NCI-H2081 treated with DMSO at 0.1 percent for 48 hours (cell line): ENCODE measurements around the gene LRRC45.
"Not testable (repeated sequence)": the region's sequence is repeated elsewhere in the genome, so short reads cannot be mapped to it uniquely, and the experiment has no call there.

Source experiments
- DNase-seq: peaks from one replicate; lab custom pipeline; 2025; lab: John Stamatoyannopoulos, UW

The LRRC45 gene

GRCh38 chr17:82036634-82037091, 13.6 kb downstream of the LRRC45 start:
- DNase-seq: no peak

GRCh38 chr17:82037092-82037888, 14.2 kb downstream of the LRRC45 start, which contains the start of gene DCXR:
TSS of gene DCXR (minus strand) at chr17:82037697. CDS start at chr17:82037682, 15 bp downstream.
- peak; percentile 88 for DNase-seq

GRCh38 chr17:82037889-82038195, 14.7 kb downstream of the LRRC45 start:
- DNase-seq: no peak

- DNase-seq: not testable (repeated sequence)
Measured at GRCh38 chr17:82038796-82039409, 15.8 kb downstream of the LRRC45 start.

GRCh38 chr17:82039695-82040299, 16.7 kb downstream of the LRRC45 start:
- no peak for DNase-seq

- DNase-seq: no peak
Measured at GRCh38 chr17:82041144-82041814, 18.2 kb downstream of the LRRC45 start.

- no peak for DNase-seq
Measured at GRCh38 chr17:82042649-82043048, 19.5 kb downstream of the LRRC45 start.

- no peak for DNase-seq
Measured at GRCh38 chr17:82043507-82043906, 20.4 kb downstream of the LRRC45 start.

- DNase-seq: no peak
Measured at GRCh38 chr17:82045936-82046484, 22.9 kb downstream of the LRRC45 start.

- DNase-seq: no peak
Measured at GRCh38 chr17:82046903-82047302, 23.8 kb downstream of the LRRC45 start.

- DNase-seq: no peak
Measured at GRCh38 chr17:82047379-82047778, 24.3 kb downstream of the LRRC45 start.

- no peak for DNase-seq
Measured at GRCh38 chr17:82047914-82048570, 24.9 kb downstream of the LRRC45 start.

- DNase-seq: no peak
Measured at GRCh38 chr17:82048571-82048971, 25.5 kb downstream of the LRRC45 start.

GRCh38 chr17:82049106-82049505, 26.0 kb downstream of the LRRC45 start:
- DNase-seq: no peak

GRCh38 chr17:82049521-82049971, 26.4 kb downstream of the LRRC45 start:
- DNase-seq: no peak

- no peak for DNase-seq
Measured at GRCh38 chr17:82050152-82050760, 27.2 kb downstream of the LRRC45 start.

GRCh38 chr17:82050761-82051641, 27.9 kb downstream of the LRRC45 start:
- DNase-seq: no peak

- DNase-seq: no peak
Measured at GRCh38 chr17:82051776-82052637, 28.9 kb downstream of the LRRC45 start, which contains the start of the genes GPS1 and RFNG. TSS of gene GPS1 (plus strand) at chr17:82051898. CDS start at chr17:82051932, 34 bp downstream. TSS of gene RFNG (minus strand) at chr17:82051811. CDS start at chr17:82051766, 45 bp downstream.

GRCh38 chr17:82052638-82053059, 29.5 kb downstream of the LRRC45 start:
- no peak for DNase-seq
